ENCODE results near the gene INSIG1.

INSIG1 gene

DNA sequence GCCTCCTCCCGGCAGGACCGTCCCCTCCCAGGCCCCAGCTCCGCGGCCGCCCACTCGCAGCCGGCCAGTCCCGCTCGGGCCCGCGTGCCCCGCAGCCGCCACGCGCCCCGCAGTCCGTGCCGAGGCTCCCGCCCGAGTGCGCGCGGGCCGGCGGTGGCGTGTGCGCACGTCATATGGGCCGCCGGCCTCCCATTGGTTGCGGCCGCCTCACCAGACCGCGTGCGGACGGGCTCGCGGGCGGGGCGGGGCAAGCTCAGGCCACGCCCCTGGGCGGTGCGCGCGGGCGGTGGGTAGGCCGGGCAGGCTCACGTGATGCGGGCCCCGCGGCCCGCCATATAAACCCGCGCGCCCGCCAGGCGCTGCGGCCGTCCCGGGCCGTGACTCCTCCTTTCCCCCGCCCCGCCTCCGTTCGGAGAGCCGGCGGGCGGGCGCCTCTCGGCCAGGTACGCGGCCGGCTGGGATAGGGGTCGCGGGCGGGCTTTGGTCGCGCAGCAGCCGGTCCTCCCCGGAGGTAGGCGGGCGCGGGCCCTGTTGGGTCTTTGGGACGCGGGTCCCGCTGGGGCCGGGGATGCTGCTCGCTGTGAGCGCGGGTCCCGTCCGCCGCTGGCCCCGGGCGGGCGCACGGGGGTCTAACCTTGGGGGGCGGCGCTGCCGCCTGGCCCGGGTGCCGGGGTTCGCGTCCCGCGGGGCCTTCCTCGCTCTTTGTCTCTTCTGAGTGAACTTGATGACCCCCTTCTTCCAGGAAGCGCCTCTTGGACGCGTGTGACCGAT, at the start of gene INSIG1:
Gene INSIG1, plus strand, starts transcription at position 362 of the 771 bp plus-strand sequence. Its CDS starts 408 bp downstream, at position 770.
- peak within 1 kb of the TSS; percentile 73 for H3K4me3 ChIP-seq (ENCODE audit: low read depth, low read length)
- TF ChIP-seq, protein P1, sequence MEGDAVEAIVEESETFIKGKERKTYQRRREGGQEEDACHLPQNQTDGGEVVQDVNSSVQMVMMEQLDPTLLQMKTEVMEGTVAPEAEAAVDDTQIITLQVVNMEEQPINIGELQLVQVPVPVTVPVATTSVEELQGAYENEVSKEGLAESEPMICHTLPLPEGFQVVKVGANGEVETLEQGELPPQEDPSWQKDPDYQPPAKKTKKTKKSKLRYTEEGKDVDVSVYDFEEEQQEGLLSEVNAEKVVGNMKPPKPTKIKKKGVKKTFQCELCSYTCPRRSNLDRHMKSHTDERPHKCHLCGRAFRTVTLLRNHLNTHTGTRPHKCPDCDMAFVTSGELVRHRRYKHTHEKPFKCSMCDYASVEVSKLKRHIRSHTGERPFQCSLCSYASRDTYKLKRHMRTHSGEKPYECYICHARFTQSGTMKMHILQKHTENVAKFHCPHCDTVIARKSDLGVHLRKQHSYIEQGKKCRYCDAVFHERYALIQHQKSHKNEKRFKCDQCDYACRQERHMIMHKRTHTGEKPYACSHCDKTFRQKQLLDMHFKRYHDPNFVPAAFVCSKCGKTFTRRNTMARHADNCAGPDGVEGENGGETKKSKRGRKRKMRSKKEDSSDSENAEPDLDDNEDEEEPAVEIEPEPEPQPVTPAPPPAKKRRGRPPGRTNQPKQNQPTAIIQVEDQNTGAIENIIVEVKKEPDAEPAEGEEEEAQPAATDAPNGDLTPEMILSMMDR (IDR thresholded peaks at IDR 0.05; ENCODE audit: insufficient read depth, low read length, missing control alignments), result no peak
- CTCF ChIA-PET, result interaction anchor here (0.8 to 4.5 kb wide), 8 partner anchors 45 to 370 kb away, joined by 3 to 45 read pairs (median 4); no protein-coding TSS in a partner anchor
- POLR2A ChIA-PET, result interaction anchor here (0.6 to 3.5 kb wide), 11 partner anchors 38 to 109 kb away, joined by 3 to 26 read pairs (median 3); no protein-coding TSS in a partner anchor
- DNase-seq (ENCODE audit: low read depth, low spot score), result no peak

DNA sequence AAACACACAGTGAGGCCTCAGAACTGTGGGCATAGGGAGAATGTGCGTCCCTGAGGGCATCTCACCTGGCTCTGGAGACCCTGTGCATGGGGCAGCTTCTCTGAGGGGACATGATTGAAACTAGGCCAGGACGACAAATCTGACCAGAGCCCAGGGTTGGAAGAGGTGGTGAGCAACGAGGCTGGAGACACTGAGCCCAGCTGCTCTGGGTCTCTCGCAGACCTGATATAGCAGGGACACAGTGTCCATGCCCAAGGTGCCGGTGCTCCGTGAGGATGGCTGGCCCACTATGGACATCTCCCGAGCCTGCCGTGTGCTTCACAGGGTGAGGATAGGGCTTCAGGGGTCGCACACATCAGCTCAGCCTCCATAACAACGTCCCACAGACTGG, 49.3 kb upstream of the INSIG1 start:
- TF ChIP-seq, protein P1 (IDR thresholded peaks at IDR 0.05; ENCODE audit: insufficient read depth, low read length, missing control alignments), result no peak

DNA sequence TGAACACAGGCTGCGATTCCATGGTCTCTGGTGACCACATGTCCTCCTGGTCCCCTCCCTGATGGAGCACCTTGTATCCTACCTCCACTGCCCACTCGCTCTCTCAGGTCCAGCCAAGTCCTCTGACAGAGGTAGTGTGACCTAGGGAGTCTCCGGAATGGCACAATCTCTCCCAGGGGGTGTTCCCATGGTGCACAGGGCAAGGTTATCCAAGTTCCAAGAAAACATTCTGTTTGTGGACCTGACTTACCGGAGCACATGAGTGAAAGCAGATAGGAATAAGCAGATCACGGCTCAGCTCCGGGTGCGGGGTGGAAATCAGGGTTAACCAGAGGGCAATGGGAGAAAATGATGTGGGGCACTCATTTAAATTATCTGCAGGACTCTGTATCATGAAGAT, 45.8 kb upstream of the INSIG1 start:
- ChIA-PET POLR2A (no interaction called here), CTCF (interaction anchor here (0.8 to 1.0 kb wide), 2 partner anchors 10 to 46 kb away, joined by 3 to 4 read pairs; partner anchors contain the start of gene INSIG1)
- TF ChIP-seq, protein P1 (IDR thresholded peaks at IDR 0.05; ENCODE audit: insufficient read depth, low read length, missing control alignments), result no peak
- no peak overlapping the region for H3K4me3 ChIP-seq (ENCODE audit: low read depth, low read length)
- DNase-seq (ENCODE audit: low read depth, low spot score), result no peak

More for the DNA sequence above, 49.3 kb upstream of the INSIG1 start:
- DNase-seq (ENCODE audit: low read depth, low spot score), result no peak
- no peak overlapping the region for H3K4me3 ChIP-seq (ENCODE audit: low read depth, low read length)
- ChIA-PET CTCF (interaction anchor here (0.7 kb wide), 1 partner anchor 36 kb away, joined by 3 read pairs; no protein-coding TSS in a partner anchor), POLR2A (interaction anchor here (0.7 kb wide), 1 partner anchor 49 kb away, joined by 3 read pairs; the partner anchor contains the start of gene INSIG1)

DNA sequence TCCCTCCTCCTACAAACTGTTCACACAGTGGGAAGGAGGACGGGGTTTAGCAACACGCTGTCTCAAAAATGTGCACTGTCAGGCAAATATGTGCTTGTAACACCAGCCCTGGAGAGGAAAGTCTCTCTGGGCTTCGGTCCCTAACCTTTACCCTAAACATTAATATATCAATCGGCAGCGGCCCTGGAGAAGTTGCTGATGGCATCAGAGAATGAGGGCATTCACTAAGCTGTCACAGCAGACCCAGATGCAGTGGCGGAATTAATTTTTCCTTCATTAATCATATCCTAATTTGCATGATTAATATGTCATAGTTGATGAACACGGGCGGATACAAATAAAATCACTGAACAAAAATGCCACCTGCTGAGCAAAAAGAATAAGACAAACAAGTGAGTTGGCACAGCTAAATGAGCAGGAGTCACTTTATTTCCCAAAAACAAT, 45.2 kb upstream of the INSIG1 start:
- CTCF ChIA-PET, result interaction anchor here (1.0 kb wide), 1 partner anchor 45 kb away, joined by 4 read pairs; the partner anchor contains the start of gene INSIG1
- no peak for DNase-seq (ENCODE audit: low read depth, low spot score)
- TF ChIP-seq, protein P1 (IDR thresholded peaks at IDR 0.05; ENCODE audit: insufficient read depth, low read length, missing control alignments), result no peak
- POLR2A ChIA-PET, result no interaction called here
- H3K4me3 ChIP-seq (ENCODE audit: low read depth, low read length), result no peak overlapping the region

DNA sequence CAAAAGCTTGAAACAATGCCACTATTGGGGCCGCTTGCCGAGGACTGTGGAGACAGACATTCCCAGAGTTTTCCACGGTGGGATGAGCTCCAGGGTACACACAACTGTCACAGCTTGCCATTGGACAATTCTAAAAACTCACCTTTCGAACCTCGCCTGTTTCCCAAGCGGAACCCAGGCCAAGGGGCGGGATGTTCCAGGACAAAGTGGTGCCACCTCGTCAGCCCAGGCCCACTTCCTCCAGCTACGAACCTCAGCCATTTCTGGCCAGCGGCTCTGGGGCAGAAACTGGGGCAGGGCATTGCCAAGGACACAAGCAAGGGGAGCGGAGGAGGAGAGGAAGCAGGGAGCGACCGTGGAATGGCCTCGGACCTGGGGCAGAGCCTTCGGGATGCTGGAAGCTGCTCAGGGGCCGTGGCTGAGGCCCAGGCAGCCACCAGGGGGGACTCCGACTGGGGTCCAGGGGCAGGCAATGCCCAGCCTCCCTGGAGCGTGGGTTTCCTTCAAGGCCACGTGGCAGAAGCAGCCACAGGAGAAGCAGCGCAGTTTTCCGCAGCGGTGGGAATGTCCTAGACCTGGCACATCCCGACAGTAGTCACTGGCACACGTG, 44.7 kb upstream of the INSIG1 start:
- no peak for DNase-seq (ENCODE audit: low read depth, low spot score)
- TF ChIP-seq, protein P1 (IDR thresholded peaks at IDR 0.05; ENCODE audit: insufficient read depth, low read length, missing control alignments), result no peak
- ChIA-PET POLR2A (no interaction called here), CTCF (interaction anchor here (1.0 kb wide), 1 partner anchor 44 kb away, joined by 4 read pairs; the partner anchor contains the start of gene INSIG1)
- H3K4me3 ChIP-seq (ENCODE audit: low read depth, low read length), result no peak overlapping the region

DNA sequence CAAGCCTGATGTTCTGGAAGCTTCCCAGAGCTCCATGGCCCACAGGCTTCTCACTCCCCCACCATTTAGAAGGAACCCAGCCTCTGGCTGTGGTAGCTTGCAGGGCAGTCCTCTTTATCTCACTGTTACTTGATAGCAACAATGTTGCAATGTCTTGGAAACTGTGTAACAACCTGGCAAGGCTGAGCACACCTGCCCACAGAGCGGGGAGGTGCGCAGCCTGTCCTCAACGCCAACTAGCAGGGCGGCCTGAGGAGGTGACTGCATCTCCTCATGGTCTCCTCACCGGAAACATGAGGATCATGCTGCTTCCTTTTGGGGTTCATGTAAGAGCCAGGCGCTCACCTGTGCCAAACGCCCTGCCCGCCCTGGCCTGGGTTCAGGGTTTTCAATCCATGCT, 43.7 kb upstream of the INSIG1 start:
- no peak overlapping the region for H3K4me3 ChIP-seq (ENCODE audit: low read depth, low read length)
- TF ChIP-seq, protein P1 (IDR thresholded peaks at IDR 0.05; ENCODE audit: insufficient read depth, low read length, missing control alignments), result no peak
- ChIA-PET CTCF (interaction anchor here (1.2 to 1.4 kb wide), 2 partner anchors 20 to 327 kb away, joined by 3 read pairs; no protein-coding TSS in a partner anchor), POLR2A (no interaction called here)
- DNase-seq (ENCODE audit: low read depth, low spot score), result no peak

All from AG04449 (cell line).